SK-N-MC (cell line): ENCODE data around the gene PHKB.
"Not testable (repeated sequence)": the region's sequence is repeated elsewhere in the genome, so short reads cannot be mapped to it uniquely, and the experiment has no call there.

Experiments
- DNase-seq: peaks from one replicate; pipeline ENCODE4 v3.0.0-alpha.2; 2011; ENCODE audit warnings: low read depth, low spot score
- H3K27ac ChIP-seq: fragments of 200-600 bp; sonication (generic); 2 replicates; pipeline ENCODE4 v1.5.1; 2016; ENCODE audit warnings: mixed run types
- H3K36me3 ChIP-seq: fragments of 200-600 bp; sonication (generic); 2 replicates; pipeline ENCODE4 v1.6.1; 2017; ENCODE audit warnings: antibody characterized with exemption, low read length, mixed read lengths; ENCODE audit not compliant: insufficient read depth
- H3K4me3 ChIP-seq: fragments of 200-600 bp; sonication (generic); 2 replicates; pipeline ENCODE4 v1.5.1; 2016
- H3K9ac ChIP-seq: fragments of 200-600 bp; sonication (generic); 2 replicates; pipeline ENCODE4 v1.8.0; 2017; ENCODE audit warnings: mixed run types, mixed read lengths; ENCODE audit not compliant: insufficient read length
- H3K9me3 ChIP-seq: fragments of 200-600 bp; sonication (generic); 2 replicates; pipeline ENCODE4 v1.6.1; 2017; ENCODE audit warnings: low read depth, mild to moderate bottlenecking, antibody characterized with exemption, low read length, moderate library complexity, mixed read lengths
- EZH2 ChIP-seq: fragments of 200-600 bp; sonication (generic); IDR thresholded peaks from one replicate; pipeline ENCODE4 v1.6.1; 2017; ENCODE audit warnings: antibody characterized with exemption
- FOXP2 ChIP-seq: optimal IDR thresholded peaks from 2 replicates; pipeline ENCODE3; 2011; ENCODE audit warnings: mild to moderate bottlenecking, moderate library complexity; ENCODE audit not compliant: insufficient read depth; ENCODE audit errors: extremely low read length, control extremely low read depth
- POLR2AphosphoS5 ChIP-seq: IDR thresholded peaks from 2 replicates; pipeline ENCODE4 v1.6.1; 2012; ENCODE audit warnings: mild to moderate bottlenecking, low read depth, low read length, borderline replicate concordance

The PHKB gene

GRCh38 chr16:47460711-47461597, at the start of gene PHKB, which contains the start of gene ITFG1:
Gene PHKB (plus strand): TSS chr16:47461331. CDS start chr16:47461351, 20 bp downstream.
Gene ITFG1 (minus strand): TSS chr16:47461063. CDS start chr16:47461045, 18 bp downstream.
- TF ChIP-seq POLR2AphosphoS5 = peak; percentile 71; the same call in 1 of the 2 replicates
- no peak for TF ChIP-seq EZH2
- no peaks in the 10 kb centered on the region; the same call in 1 of the 2 replicates for H3K36me3 ChIP-seq
- H3K9ac ChIP-seq = peak within 1 kb of the TSS; percentile 76
- H3K9me3 ChIP-seq = no peaks in the 10 kb centered on the region
- DNase-seq = peak; percentile 20
- H3K4me3 ChIP-seq = peak within 1 kb of the TSS; percentile 82
- peak within 1 kb of the TSS; percentile 90 for H3K27ac ChIP-seq

- Histone ChIP-seq H3K9ac (no peak overlapping the region), H3K27ac (no peak overlapping the region), H3K9me3 (no peaks in the 10 kb centered on the region), H3K36me3 (no peaks in the 10 kb centered on the region), H3K4me3 (no peak overlapping the region)
- DNase-seq = no peak
- no peak for TF ChIP-seq EZH2
- TF ChIP-seq FOXP2 = no peak
- TF ChIP-seq POLR2AphosphoS5 = no peak
Observed at GRCh38 chr16:47413041-47413440, 48.1 kb upstream of the PHKB start.

GRCh38 chr16:47416869-47417268, 44.3 kb upstream of the PHKB start:
- no peaks in the 10 kb centered on the region for H3K36me3 ChIP-seq
- no peak overlapping the region for H3K4me3 ChIP-seq
- no peak overlapping the region for H3K27ac ChIP-seq
- TF ChIP-seq POLR2AphosphoS5 = no peak
- no peak for TF ChIP-seq FOXP2
- no peak for TF ChIP-seq EZH2
- no peak overlapping the region for H3K9ac ChIP-seq
- no peak for DNase-seq
- H3K9me3 ChIP-seq = no peaks in the 10 kb centered on the region

- DNase-seq = no peak
- Histone ChIP-seq H3K4me3 (no peak overlapping the region), H3K9ac (no peak overlapping the region), H3K9me3 (no peaks in the 10 kb centered on the region), H3K27ac (no peak overlapping the region), H3K36me3 (no peaks in the 10 kb centered on the region; the same call in 1 of the 2 replicates)
- no peak for TF ChIP-seq POLR2AphosphoS5
- no peak for TF ChIP-seq EZH2
- TF ChIP-seq FOXP2 = no peak
Observed at GRCh38 chr16:47424846-47425245, 36.3 kb upstream of the PHKB start.

GRCh38 chr16:47426806-47427205, 34.3 kb upstream of the PHKB start:
- Histone ChIP-seq H3K9me3 (no peaks in the 10 kb centered on the region), H3K4me3 (no peak overlapping the region), H3K36me3 (no peaks in the 10 kb centered on the region; the same call in 1 of the 2 replicates), H3K27ac (no peak overlapping the region), H3K9ac (no peak overlapping the region)
- DNase-seq = no peak
- TF ChIP-seq EZH2 (no peak), FOXP2 (no peak), POLR2AphosphoS5 (no peak)

- H3K36me3 ChIP-seq = no peaks in the 10 kb centered on the region
- H3K4me3 ChIP-seq = no peak overlapping the region
- TF ChIP-seq FOXP2 (no peak), POLR2AphosphoS5 (no peak), EZH2 (no peak)
- H3K27ac ChIP-seq = no peak overlapping the region
- no peak overlapping the region for H3K9ac ChIP-seq
- no peak for DNase-seq
- H3K9me3 ChIP-seq = no peaks in the 10 kb centered on the region
Observed at GRCh38 chr16:47431960-47432359, 29.2 kb upstream of the PHKB start.

- H3K9ac ChIP-seq, DNase-seq, H3K27ac ChIP-seq, H3K4me3 ChIP-seq, H3K36me3 ChIP-seq, H3K9me3 ChIP-seq: not testable (repeated sequence)
Observed at GRCh38 chr16:47434274-47434673, 26.9 kb upstream of the PHKB start.

- H3K9ac ChIP-seq, H3K36me3 ChIP-seq, H3K9me3 ChIP-seq, H3K4me3 ChIP-seq, DNase-seq, H3K27ac ChIP-seq: not testable (repeated sequence)
Observed at GRCh38 chr16:47440066-47440465, 21.1 kb upstream of the PHKB start.

- DNase-seq, H3K36me3 ChIP-seq, H3K9me3 ChIP-seq, H3K4me3 ChIP-seq, H3K27ac ChIP-seq, H3K9ac ChIP-seq: not testable (repeated sequence)
Observed at GRCh38 chr16:47442884-47443283, 18.2 kb upstream of the PHKB start.
